Transverse colon (tissue), 4 donors: ENCODE data around the gene EDNRA. TPM values are rescaled to one million over a fixed set of nuclear protein-coding genes. Genes with fewer than 3 reads are reported as not detected.

ENCODE experiments used
- DNase-seq: peaks from one replicate; pipeline ENCODE4 v3.0.0-alpha.2; 2019
- H3K27ac ChIP-seq, 4 donors: fragments of 200-600 bp; sonication (generic); 2 replicates each; pipeline ENCODE4 v1.5.1; 2016 to 2018; ENCODE audit warnings: inconsistent platforms in 4 of 4
- H3K27me3 ChIP-seq: fragments of 200-600 bp; sonication (generic); 2 replicates; pipeline ENCODE4 v1.5.1; 2017; ENCODE audit warnings: inconsistent platforms
- H3K36me3 ChIP-seq, 4 donors: fragments of 200-600 bp; sonication (generic); 2 replicates each; pipeline ENCODE4 v1.5.1; 2017 to 2019; ENCODE audit warnings: inconsistent platforms in 4 of 4
- H3K4me1 ChIP-seq, 4 donors: fragments of 200-600 bp; sonication (generic); 2 replicates each; pipeline ENCODE4 v1.5.1; 2017 to 2020; ENCODE audit warnings: inconsistent platforms in 4 of 4
- H3K4me3 ChIP-seq, 4 donors: fragments of 200-600 bp; sonication (generic); 1 replicate in 1 of 4; 2 replicates in 3 of 4; pipeline versions ENCODE4 v1.5.1 to v1.6.1; 2017 to 2019; ENCODE audit warnings: inconsistent platforms in 4 of 4
- H3K9me3 ChIP-seq, 2 donors: fragments of 200-600 bp; sonication (generic); 2 replicates each; pipeline ENCODE4 v1.5.1; 2017 to 2019; ENCODE audit warnings: inconsistent platforms in 2 of 2
- EP300 ChIP-seq: sonication (generic); formaldehyde crosslinking; IDR thresholded peaks from one replicate; pipeline ENCODE4 v1.6.1; 2017; ENCODE audit warnings: antibody characterized with exemption, low read depth
- POLR2A ChIP-seq: fragments of 450-650 bp; IDR thresholded peaks from one replicate; pipeline ENCODE4 v1.6.1; 2016; ENCODE audit warnings: antibody characterized with exemption, mild to moderate bottlenecking, moderate library complexity
- POLR2AphosphoS5 ChIP-seq, 3 donors: sonication (generic); formaldehyde crosslinking; IDR thresholded peaks; one replicate each; pipeline ENCODE4 v1.6.1; 2016; ENCODE audit warnings: antibody characterized with exemption in 3 of 3
- WGBS, 2 donors: methylation state at CpG; one replicate each; pipeline ENCODE4 v1.1.5; 2018; ENCODE audit warnings: low coverage in 1 of 2; 5-methylcytosine and 5-hydroxymethylcytosine counted together
- in situ Hi-C, 4 donors: fragments of 200-750 bp; cut with MboI; loops; one replicate each; pipeline versions ENCODE4 v1.15.0 to v1.15.1; 2017; ENCODE audit warnings: low sequenced_read_pairs in 3 of 4, low pct_ligation_motif_present in 1 of 4, low pct_unique_long_range_greater_than_20kb in 1 of 4
- intact Hi-C: fragments of 100-400 bp; cut with DNase I; formaldehyde crosslinking; loops from one replicate; pipeline ENCODE4 v1.15.1; 2023; ENCODE audit warnings: low total_unique reads
- total RNA-seq, 4 donors: library from RNA; depleted of rRNA; stranded (reverse); fragments of >200 nt; gene quantifications; one replicate each; pipeline ENCODE4 v1.1.0, GENCODE V29; 2016
- TF ChIP-seq, protein P1 (sequence below), 5 experiments: fragments of 200-600 bp in 3 of 5; fragments of 450-650 bp in 2 of 5; sonication (generic) in 3 of 5; IDR thresholded peaks; 1 replicate in 2 of 5; 2 replicates in 3 of 5; pipeline ENCODE4 v1.5.1; 2016 to 2017; ENCODE audit warnings: antibody characterized with exemption in 5 of 5, inconsistent platforms in 3 of 5, mild to moderate bottlenecking in 2 of 5, moderate library complexity in 1 of 5

The EDNRA gene
- total RNA-seq, 4 donors from 2014 or later, result 0.55 to 3.8 (median 1.1) TPM; not detected in 1

DNA sequence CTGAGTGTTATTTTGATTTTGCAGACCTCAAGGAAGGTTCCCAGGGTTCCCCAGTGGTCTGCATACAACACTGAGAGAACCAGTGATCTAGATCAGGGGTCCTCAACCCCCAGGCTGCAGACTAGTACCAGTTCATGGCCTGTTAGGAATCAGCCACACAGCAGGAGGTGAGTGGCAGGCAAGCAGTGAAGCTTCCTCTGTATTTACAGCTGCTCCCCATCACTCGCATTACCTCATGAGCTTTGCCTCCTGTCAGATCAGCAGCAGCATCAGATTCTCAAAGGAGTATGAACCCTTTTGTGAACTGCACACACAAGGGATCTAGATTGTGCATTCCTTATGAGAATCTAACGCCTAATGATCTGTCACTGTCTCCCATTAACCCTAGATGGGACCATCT, 28.5 kb downstream of the EDNRA start:
- Histone ChIP-seq H3K4me3 (no peak overlapping the region), H3K36me3 (no peaks in the 10 kb centered on the region), H3K9me3 (no peaks in the 10 kb centered on the region), H3K27ac (no peak overlapping the region), H3K4me1 (no peaks in the 10 kb centered on the region), H3K27me3 (no peaks in the 10 kb centered on the region)
- in situ Hi-C loops, result no loop called here
- no peak for TF ChIP-seq EP300
- TF ChIP-seq POLR2A, result no peak
- no peak for TF ChIP-seq POLR2AphosphoS5 (IDR thresholded peaks at IDR 0.05)
- TF ChIP-seq, protein P1, sequence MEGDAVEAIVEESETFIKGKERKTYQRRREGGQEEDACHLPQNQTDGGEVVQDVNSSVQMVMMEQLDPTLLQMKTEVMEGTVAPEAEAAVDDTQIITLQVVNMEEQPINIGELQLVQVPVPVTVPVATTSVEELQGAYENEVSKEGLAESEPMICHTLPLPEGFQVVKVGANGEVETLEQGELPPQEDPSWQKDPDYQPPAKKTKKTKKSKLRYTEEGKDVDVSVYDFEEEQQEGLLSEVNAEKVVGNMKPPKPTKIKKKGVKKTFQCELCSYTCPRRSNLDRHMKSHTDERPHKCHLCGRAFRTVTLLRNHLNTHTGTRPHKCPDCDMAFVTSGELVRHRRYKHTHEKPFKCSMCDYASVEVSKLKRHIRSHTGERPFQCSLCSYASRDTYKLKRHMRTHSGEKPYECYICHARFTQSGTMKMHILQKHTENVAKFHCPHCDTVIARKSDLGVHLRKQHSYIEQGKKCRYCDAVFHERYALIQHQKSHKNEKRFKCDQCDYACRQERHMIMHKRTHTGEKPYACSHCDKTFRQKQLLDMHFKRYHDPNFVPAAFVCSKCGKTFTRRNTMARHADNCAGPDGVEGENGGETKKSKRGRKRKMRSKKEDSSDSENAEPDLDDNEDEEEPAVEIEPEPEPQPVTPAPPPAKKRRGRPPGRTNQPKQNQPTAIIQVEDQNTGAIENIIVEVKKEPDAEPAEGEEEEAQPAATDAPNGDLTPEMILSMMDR (IDR thresholded peaks at IDR 0.05), result no peak
- no peak for DNase-seq
- intact Hi-C loops, result no loop called here
- WGBS, 2 donors, result 78% methylated on average over 2 of the region's 2 CpGs; no CpG with 5 or more reads in 1 of the 2 donors

DNA sequence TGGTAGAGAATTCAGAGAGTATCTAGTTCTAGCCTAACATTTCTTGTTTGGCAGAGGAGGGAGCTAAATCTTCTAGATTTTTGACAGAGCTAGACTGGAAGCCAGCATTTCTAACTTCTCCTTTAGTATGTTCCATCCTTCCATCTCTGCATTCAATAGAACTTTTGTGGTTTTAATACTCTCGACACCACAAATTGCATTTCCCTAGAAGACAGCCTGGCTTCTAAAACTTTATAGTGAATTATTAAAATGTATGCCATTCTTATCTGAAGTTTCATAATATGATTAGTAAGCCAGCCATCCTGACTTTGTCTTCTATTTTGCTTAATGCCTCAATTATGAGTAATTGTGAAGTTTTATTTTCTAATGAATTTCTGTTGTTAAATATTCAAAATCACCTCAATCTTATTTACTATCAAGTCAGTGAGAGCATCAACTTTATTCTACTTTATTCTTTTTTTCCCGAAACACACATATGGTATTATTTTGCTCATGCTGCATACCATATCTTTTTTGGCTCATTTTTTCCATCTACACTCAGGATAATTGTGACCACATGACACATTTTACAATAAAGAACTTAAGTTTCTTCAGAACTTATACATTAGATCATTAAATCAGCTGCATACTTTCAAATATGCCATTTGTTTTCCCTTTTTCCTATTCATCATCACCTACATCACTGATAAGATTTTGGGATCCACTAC, 30.2 kb downstream of the EDNRA start:
- Histone ChIP-seq H3K9me3 (no peaks in the 10 kb centered on the region), H3K36me3 (no peaks in the 10 kb centered on the region), H3K27me3 (no peaks in the 10 kb centered on the region), H3K4me3 (no peak overlapping the region), H3K27ac (no peak overlapping the region), H3K4me1 (no peaks in the 10 kb centered on the region)
- 70 to 88% methylated on average over 2 of the region's 2 CpGs for WGBS, 2 donors
- intact Hi-C loops, result loop anchor here (10.0 kb wide), 1 partner anchor 74 kb away; no protein-coding TSS in a partner anchor
- DNase-seq, result no peak
- TF ChIP-seq POLR2AphosphoS5 (IDR thresholded peaks at IDR 0.05), result no peak
- TF ChIP-seq POLR2A, result no peak
- no peak for TF ChIP-seq EP300
- TF ChIP-seq, protein P1 (IDR thresholded peaks at IDR 0.05), result no peak
- in situ Hi-C loops, result no loop called here

DNA sequence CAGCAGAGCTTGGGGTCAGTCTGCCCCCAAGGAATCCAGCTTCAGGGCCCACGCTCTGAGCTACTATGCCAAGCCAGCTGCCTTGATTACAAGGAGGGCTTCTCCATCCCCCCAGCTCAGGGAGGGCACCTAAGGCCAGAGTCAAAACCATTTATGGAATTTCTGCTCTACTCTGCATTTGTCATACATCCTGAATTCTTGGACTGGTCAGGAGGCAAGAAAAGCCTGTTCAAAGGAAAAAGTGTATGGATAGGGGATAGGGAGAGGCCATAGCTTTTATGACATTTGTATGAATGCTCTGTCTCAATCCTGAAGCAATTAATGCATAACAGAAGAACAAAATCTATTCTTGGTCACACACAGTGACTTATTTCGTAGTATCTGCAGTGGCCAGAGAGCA, 32.2 kb downstream of the EDNRA start:
- 60 to 77% methylated on average over 1 to 2 of the region's 2 CpGs for WGBS, 2 donors
- Histone ChIP-seq H3K36me3 (no peaks in the 10 kb centered on the region), H3K4me1 (no peaks in the 10 kb centered on the region)

DNA sequence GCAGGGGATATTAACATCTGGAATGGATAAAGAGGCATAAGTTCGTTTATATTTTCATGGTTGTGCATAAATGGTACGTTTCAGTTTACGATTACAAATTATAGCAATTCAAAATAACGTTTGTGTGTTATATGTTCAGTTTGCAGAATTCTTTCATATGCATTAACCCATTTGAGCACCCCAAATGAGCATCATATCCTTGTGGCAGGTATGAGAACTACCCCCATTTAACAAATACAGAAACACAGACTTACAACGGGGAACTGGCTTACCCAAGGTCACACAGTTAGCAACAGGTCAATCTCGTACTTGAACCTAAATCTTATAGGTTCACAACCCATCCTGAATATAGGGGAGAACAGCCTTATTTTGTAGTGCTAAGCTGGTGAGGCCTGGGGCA, 33.1 kb downstream of the EDNRA start:
- H3K27ac ChIP-seq, result no peak overlapping the region
- no peaks in the 10 kb centered on the region for H3K4me1 ChIP-seq
- intact Hi-C loops (loop anchor here (10.0 kb wide), 1 partner anchor 71 kb away; no protein-coding TSS in a partner anchor), in situ Hi-C loops (no loop called here)
- TF ChIP-seq POLR2A (no peak), POLR2AphosphoS5 (IDR thresholded peaks at IDR 0.05) (no peak), EP300 (no peak)
- TF ChIP-seq, protein P1 (IDR thresholded peaks at IDR 0.05), result no peak
- no peaks in the 10 kb centered on the region for H3K36me3 ChIP-seq
- no peaks in the 10 kb centered on the region for H3K9me3 ChIP-seq
- 62 to 71% methylated on average over 4 to 6 of the region's 6 CpGs for WGBS, 2 donors
- H3K4me3 ChIP-seq, result no peak overlapping the region
- H3K27me3 ChIP-seq, result no peaks in the 10 kb centered on the region
- DNase-seq, result no peak

More for the DNA sequence above, 32.2 kb downstream of the EDNRA start:
- in situ Hi-C loops, result no loop called here
- H3K27ac ChIP-seq, result no peak overlapping the region
- H3K9me3 ChIP-seq, result no peaks in the 10 kb centered on the region
- no peak for TF ChIP-seq POLR2AphosphoS5 (IDR thresholded peaks at IDR 0.05)
- TF ChIP-seq POLR2A, result no peak
- no peak for TF ChIP-seq EP300
- TF ChIP-seq, protein P1 (IDR thresholded peaks at IDR 0.05), result no peak
- intact Hi-C loops, result loop anchor here (10.0 kb wide), 1 partner anchor 72 kb away; no protein-coding TSS in a partner anchor
- no peak for DNase-seq
- no peak overlapping the region for H3K4me3 ChIP-seq
- no peaks in the 10 kb centered on the region for H3K27me3 ChIP-seq
